ENCODE results near the gene ADAMTS14.

ADAMTS14 gene

GRCh38 chr10:70784471-70784870 lies 112.2 kb downstream of the ADAMTS14 start:
- no peak for DNase-seq (ENCODE audit: low spot score)

GRCh38 chr10:70785190-70785589 lies 112.9 kb downstream of the ADAMTS14 start, which contains the start of gene TBATA:
Gene TBATA (minus strand): TSS chr10:70785377. CDS start chr10:70783379, 1,998 bp downstream.
- no peak for DNase-seq (ENCODE audit: low spot score)

- DNase-seq (ENCODE audit: low spot score), result no peak
Observed at GRCh38 chr10:70786799-70787415, 114.6 kb downstream of the ADAMTS14 start.

- no peak for DNase-seq (ENCODE audit: low spot score)
Observed at GRCh38 chr10:70791386-70792039, 119.2 kb downstream of the ADAMTS14 start.

- DNase-seq (ENCODE audit: low spot score), result no peak
Observed at GRCh38 chr10:70795613-70796012, 123.3 kb downstream of the ADAMTS14 start.

- no peak for DNase-seq (ENCODE audit: low spot score)
Observed at GRCh38 chr10:70797840-70798239, 125.5 kb downstream of the ADAMTS14 start.

- no peak for DNase-seq (ENCODE audit: low spot score)
Observed at GRCh38 chr10:70799124-70799523, 126.8 kb downstream of the ADAMTS14 start.

GRCh38 chr10:70801854-70802253 lies 129.5 kb downstream of the ADAMTS14 start:
- DNase-seq (ENCODE audit: low spot score), result no peak

- no peak for DNase-seq (ENCODE audit: low spot score)
Observed at GRCh38 chr10:70803775-70804420, 131.6 kb downstream of the ADAMTS14 start.

- DNase-seq (ENCODE audit: low spot score), result no peak
Observed at GRCh38 chr10:70804421-70804808, 132.1 kb downstream of the ADAMTS14 start.

- DNase-seq (ENCODE audit: low spot score), result no peak
Observed at GRCh38 chr10:70805619-70806215, 133.4 kb downstream of the ADAMTS14 start.

- no peak for DNase-seq (ENCODE audit: low spot score)
Observed at GRCh38 chr10:70806841-70807240, 134.5 kb downstream of the ADAMTS14 start.

- no peak for DNase-seq (ENCODE audit: low spot score)
Observed at GRCh38 chr10:70807556-70807955, 135.2 kb downstream of the ADAMTS14 start.

- DNase-seq (ENCODE audit: low spot score), result no peak
Observed at GRCh38 chr10:70809011-70809611, 136.8 kb downstream of the ADAMTS14 start.

GRCh38 chr10:70809726-70810125 lies 137.4 kb downstream of the ADAMTS14 start:
- DNase-seq (ENCODE audit: low spot score), result no peak

GRCh38 chr10:70810967-70811366 lies 138.7 kb downstream of the ADAMTS14 start:
- DNase-seq (ENCODE audit: low spot score), result no peak

- no peak for DNase-seq (ENCODE audit: low spot score)
Observed at GRCh38 chr10:70811881-70812280, 139.6 kb downstream of the ADAMTS14 start.

Data from HuH-7.5 (cell line).